Right ventricle myocardium inferior (tissue), 1 donor: ENCODE data around the gene POGLUT2. TPM values are rescaled to one million over a fixed set of nuclear protein-coding genes. Genes with fewer than 3 reads are reported as not detected.

Experiments
- ATAC-seq: fragments of 200-7000 bp; cut with Tn5 transposase; one replicate; pipeline ENCODE4 v1.9.1; 2020; ENCODE audit warnings: mild to moderate bottlenecking, moderate library complexity
- DNase-seq: peaks from one replicate; pipeline ENCODE4 v3.0.0; 2021; ENCODE audit errors: missing footprints
- intact Hi-C: fragments of 100-400 bp; cut with DNase I; formaldehyde crosslinking; loops from one replicate; pipeline ENCODE4 v1.11.0; 2022
- total RNA-seq: library from RNA; stranded (reverse); fragmentation: NEBNext Ultra II Directional; extraction: Animal tissue kit (Norgen Biotek cat#: 25700); gene quantifications from one replicate; pipeline ENCODE4 v1.2.1, GENCODE V29; 2021
- donor health status: DM: no; HTN: yes; CAD: no; lungs with severe emphysema.

POGLUT2 gene
- total RNA-seq, 1 donor from 2014 or later: 3.2 TPM

GRCh38 chr13:102773441-102774213, 25.1 kb downstream of the POGLUT2 start, which contains the start of gene TEX30:
TSS of gene TEX30 (minus strand) at chr13:102773786. CDS start at chr13:102770026, 3,760 bp downstream.
- ATAC-seq: peak; percentile 100
- intact Hi-C loops: loop anchor here (1.0 to 2.0 kb wide), 2 partner anchors 26 to 177 kb away; partner anchors contain the start of genes BIVM and TPP2

DNA sequence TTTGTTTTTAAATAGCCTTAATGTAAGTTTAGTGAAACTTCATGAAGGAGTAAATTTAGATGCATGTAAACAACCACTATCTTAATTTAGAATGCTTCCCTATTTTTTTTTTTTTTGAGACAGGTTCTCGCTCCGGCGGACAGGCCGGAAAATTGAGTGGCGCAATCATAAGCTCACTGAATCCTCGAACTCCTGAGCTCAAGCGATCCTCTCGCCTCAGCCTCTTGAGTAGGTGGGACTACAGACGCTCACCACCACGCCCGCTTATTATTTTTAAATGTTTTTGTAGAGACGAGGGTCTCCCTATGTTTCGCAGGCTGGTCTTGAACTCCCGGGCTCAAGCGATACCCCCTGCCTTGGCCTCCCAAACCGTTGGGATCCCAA, 26.7 kb downstream of the POGLUT2 start:
- intact Hi-C loops: loop anchor here (2.0 kb wide), 1 partner anchor 175 kb away; the partner anchor contains the start of gene TPP2
- ATAC-seq (no peak), DNase-seq (no peak)

More at GRCh38 chr13:102773441-102774213, 25.1 kb downstream of the POGLUT2 start, which contains the start of gene TEX30:
- peak; percentile 92 for DNase-seq

- intact Hi-C loops: loop anchor here (2.0 kb wide), 1 partner anchor 175 kb away; the partner anchor contains the start of gene TPP2
- ATAC-seq (no peak), DNase-seq (no peak)
Measured at GRCh38 chr13:102771298-102772041, 27.3 kb downstream of the POGLUT2 start.

- intact Hi-C loops: no loop called here
- ATAC-seq (no peak), DNase-seq (no peak)
Measured at GRCh38 chr13:102770435-102770834, 28.3 kb downstream of the POGLUT2 start.

- ATAC-seq: no peak
- no peak for DNase-seq
- intact Hi-C loops: no loop called here
Measured at GRCh38 chr13:102769679-102770078, 29.1 kb downstream of the POGLUT2 start.

DNA sequence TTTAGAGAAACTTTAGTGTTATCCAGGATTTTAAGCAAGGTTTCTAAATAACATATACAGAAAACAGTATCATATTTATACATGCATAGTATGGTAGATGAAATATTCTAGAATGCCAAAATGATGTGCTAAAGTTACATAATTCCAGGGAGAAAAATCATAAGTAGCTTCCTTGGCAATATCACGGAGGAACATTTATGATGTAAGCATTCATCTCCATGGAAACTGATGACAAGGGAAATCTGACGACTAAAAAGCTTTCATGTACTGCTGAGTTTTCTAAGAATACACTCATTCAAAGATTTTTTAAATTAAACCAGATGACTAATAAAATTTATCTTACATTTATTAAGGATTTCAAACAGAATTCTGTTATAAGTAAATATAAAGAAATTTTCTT, 29.9 kb downstream of the POGLUT2 start:
- intact Hi-C loops: no loop called here
- DNase-seq (no peak), ATAC-seq (no peak)

DNA sequence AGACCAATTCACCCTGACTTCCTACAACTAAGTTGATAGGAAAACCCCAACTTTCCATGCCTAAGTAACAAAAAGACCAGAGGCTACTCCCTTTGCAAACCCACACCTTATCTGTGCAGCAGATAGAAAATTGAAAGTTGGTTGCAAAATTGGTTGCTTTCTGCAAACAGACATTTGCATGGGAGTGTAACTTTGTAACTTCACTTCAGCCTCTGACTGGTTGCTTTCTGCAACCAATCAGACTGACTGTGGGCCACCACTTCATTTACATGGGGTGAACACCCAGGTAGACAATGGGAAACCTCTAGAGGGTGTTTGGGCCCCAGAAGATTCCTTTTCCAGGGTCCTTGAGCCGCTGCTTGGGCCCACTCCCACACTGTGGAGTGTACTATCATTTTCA, 35.0 kb downstream of the POGLUT2 start:
- no peak for ATAC-seq
- intact Hi-C loops: no loop called here

DNA sequence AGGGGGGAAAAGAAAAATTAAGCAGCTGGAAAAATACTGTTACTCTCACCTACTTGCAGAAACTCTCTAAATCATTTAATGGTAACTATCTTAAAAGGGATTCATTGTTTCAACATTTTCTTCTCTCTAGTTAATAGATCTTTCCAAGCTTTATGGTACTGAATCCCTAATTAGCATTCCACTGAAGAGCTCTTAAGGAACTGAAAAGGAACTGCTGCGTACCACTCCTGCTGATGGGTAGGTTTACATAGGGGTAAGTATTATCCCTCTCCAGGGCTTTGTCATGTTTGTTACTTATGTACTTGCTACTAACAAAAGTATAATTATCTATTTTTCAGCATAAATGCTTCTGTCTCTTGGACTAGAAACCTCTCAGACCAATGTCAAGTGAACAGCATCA, 37.7 kb downstream of the POGLUT2 start:
- ATAC-seq (no peak), DNase-seq (no peak)
- intact Hi-C loops: no loop called here

More for the DNA sequence above, 35.0 kb downstream of the POGLUT2 start:
- DNase-seq: no peak

DNA sequence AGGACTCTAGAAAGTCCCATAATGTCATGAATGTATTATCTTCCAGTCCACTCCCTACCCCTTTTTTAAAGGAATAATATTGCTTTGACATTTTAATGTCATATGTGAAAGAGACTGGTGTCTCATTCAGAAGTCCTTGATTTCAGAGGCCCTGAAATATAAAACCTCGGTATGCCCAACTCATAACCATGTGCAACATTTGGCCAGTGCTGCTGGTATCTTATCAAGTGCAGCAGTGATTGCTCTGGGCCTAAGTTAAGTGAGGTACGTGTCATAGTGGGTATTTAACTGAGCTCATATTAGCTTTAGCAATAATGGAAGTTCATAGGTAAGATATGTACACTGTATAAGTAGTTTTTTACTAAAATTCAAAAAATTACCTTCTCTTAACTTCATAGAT, 39.9 kb downstream of the POGLUT2 start:
- DNase-seq (no peak), ATAC-seq (peak; percentile 50)
- intact Hi-C loops: no loop called here

- ATAC-seq: no peak
- intact Hi-C loops: no loop called here
- no peak for DNase-seq
Measured at GRCh38 chr13:102757006-102757405, 41.8 kb downstream of the POGLUT2 start.

- intact Hi-C loops: no loop called here
- ATAC-seq: no peak
Measured at GRCh38 chr13:102751886-102752285, 46.9 kb downstream of the POGLUT2 start.

GRCh38 chr13:102742506-102742905, 56.3 kb downstream of the POGLUT2 start:
- DNase-seq: no peak
- intact Hi-C loops: no loop called here

More at GRCh38 chr13:102751886-102752285, 46.9 kb downstream of the POGLUT2 start:
- no peak for DNase-seq

DNA sequence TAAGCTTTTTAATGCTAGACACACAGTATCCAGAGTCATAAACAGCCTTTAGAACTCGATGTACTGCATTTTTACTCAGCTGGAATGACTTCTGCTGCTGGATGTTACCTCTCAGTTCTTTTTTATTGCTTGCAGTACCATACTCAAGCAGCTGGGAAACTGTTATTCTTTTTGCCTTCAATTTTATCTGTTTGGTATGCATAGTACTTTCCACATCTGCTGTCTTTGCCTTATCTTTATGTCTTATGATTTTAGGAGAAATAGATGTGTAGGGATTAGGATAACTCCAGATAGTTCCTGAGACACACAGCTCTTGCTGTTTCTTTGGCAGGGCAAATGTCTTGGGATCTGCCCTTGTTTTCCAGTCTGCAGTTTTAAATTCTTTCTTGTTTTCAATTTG, 56.7 kb downstream of the POGLUT2 start:
- DNase-seq (no peak), ATAC-seq (no peak)
- intact Hi-C loops: no loop called here

More at GRCh38 chr13:102742506-102742905, 56.3 kb downstream of the POGLUT2 start:
- ATAC-seq: no peak

Other genes starting within 250 kb of the POGLUT2 start
- 29.9 TPM for gene TPP2, start 202.0 kb downstream of the POGLUT2 start, total RNA-seq
- gene METTL21C, start 103.9 kb downstream of the POGLUT2 start, total RNA-seq: not detected
- 9.5 TPM for gene TEX30, start 25.2 kb downstream of the POGLUT2 start, total RNA-seq
- gene BIVM, start 143 bp upstream of the POGLUT2 start, total RNA-seq: 32.4 TPM
- gene ERCC5, start 47.1 kb upstream of the POGLUT2 start, total RNA-seq: 27.3 TPM